ENCODE measurements around the gene PRUNE1. TPM values are rescaled to one million over a fixed set of nuclear protein-coding genes. Genes with fewer than 3 reads are reported as not detected.

PRUNE1 gene
- total and polyA plus RNA-seq, 2 donors (not counting 1 experiment from before 2014, with no cell fraction given) = 6.3 to 16.6 TPM

DNA sequence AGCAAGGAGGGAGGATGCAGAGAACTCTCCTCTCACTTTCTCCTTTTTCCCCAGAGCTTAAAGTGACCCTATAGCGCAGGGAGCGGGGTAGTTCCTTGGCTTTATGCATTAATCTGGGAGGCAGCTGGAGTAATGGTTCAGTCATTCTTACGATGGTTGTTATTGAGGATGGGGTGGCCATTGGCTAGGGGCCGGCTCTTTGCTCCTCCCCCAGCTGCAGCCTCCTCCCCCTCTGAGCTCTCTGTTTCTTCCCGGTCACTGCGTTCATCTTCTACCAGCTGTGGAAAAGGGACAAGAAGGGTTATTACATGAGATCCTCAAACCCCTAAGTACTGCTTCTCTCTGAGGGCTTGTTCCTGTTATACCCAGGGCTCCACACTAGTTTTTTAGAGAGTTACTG, 42.2 kb upstream of the PRUNE1 start:
- Histone ChIP-seq H3K9me3 (ENCODE audit: control insufficient read depth, insufficient read depth, low read depth, low read length) (no peaks in the 10 kb centered on the region), H2AFZ (ENCODE audit: low read length) (no peak overlapping the region), H3K4me2 (ENCODE audit: extremely low read depth, insufficient read depth, low read length) (no peak overlapping the region), H3K27ac (ENCODE audit: insufficient read depth, low read length) (no peak overlapping the region), H3K4me3 (replicated peaks in 1 of 4; ENCODE audit: control extremely low read depth in 1 of 4, insufficient read depth in 1 of 4, low read depth in 3 of 4, low read length in 4 of 4) (no peak overlapping the region), H3K4me1 (ENCODE audit: control insufficient read depth, extremely low read depth, insufficient read depth, low read length) (peaks cover 5% of the 10 kb centered on the region), H3K79me2 (ENCODE audit: control insufficient read depth, insufficient read depth, low read length) (peaks cover 33% of the 10 kb centered on the region), H3K36me3 (ENCODE audit: control insufficient read depth, insufficient read depth, low read length) (peaks cover 37% of the 10 kb centered on the region), H3K27me3 (ENCODE audit: control insufficient read depth, insufficient read depth, low read length) (no peaks in the 10 kb centered on the region), H3K9ac (ENCODE audit: insufficient read depth, low read length) (no peak overlapping the region), H4K20me1 (ENCODE audit: control insufficient read depth, extremely low read depth, insufficient read depth, low read length) (no peaks in the 10 kb centered on the region)
- TF ChIP-seq, protein P1, sequence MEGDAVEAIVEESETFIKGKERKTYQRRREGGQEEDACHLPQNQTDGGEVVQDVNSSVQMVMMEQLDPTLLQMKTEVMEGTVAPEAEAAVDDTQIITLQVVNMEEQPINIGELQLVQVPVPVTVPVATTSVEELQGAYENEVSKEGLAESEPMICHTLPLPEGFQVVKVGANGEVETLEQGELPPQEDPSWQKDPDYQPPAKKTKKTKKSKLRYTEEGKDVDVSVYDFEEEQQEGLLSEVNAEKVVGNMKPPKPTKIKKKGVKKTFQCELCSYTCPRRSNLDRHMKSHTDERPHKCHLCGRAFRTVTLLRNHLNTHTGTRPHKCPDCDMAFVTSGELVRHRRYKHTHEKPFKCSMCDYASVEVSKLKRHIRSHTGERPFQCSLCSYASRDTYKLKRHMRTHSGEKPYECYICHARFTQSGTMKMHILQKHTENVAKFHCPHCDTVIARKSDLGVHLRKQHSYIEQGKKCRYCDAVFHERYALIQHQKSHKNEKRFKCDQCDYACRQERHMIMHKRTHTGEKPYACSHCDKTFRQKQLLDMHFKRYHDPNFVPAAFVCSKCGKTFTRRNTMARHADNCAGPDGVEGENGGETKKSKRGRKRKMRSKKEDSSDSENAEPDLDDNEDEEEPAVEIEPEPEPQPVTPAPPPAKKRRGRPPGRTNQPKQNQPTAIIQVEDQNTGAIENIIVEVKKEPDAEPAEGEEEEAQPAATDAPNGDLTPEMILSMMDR (conservative IDR thresholded peaks at IDR 0.05 in 1 of 2, IDR thresholded peaks at IDR 0.05 in 1 of 2; ENCODE audit: low read depth in 1 of 2, low read length in 2 of 2) = no peak
- no peak for TF ChIP-seq EZH2 (IDR thresholded peaks at IDR 0.05; ENCODE audit: low read length, missing control alignments)
- DNase-seq (ENCODE audit: low read depth in 2 of 2) = no peak

DNA sequence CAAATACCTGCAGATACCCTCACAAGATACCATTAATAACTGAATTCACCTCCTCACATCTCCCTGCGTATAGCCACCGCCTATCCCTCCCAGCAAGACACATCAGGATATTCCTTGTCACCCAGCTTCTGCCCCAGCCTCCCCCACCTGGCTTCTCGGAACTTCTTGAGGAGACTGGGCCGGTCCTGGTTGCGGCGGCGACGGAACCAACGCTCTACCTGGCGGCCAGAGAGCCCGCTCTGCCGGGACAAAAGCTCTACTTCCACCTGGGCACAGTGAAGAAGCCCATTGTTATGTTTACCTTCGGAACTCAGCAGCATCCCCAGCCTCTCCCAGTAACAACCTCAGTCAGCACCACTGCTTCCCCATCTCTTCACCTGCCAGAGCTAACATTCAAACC, 40.3 kb upstream of the PRUNE1 start:
- H4K20me1 ChIP-seq (ENCODE audit: control insufficient read depth, extremely low read depth, insufficient read depth, low read length) = no peaks in the 10 kb centered on the region
- peaks cover 51% of the 10 kb centered on the region for H3K79me2 ChIP-seq (ENCODE audit: control insufficient read depth, insufficient read depth, low read length)
- H3K27ac ChIP-seq (ENCODE audit: insufficient read depth, low read length) = no peak overlapping the region
- H2AFZ ChIP-seq (ENCODE audit: low read length) = no peak overlapping the region
- no peak overlapping the region for H3K9ac ChIP-seq (ENCODE audit: insufficient read depth, low read length)
- no peaks in the 10 kb centered on the region for H3K27me3 ChIP-seq (ENCODE audit: control insufficient read depth, insufficient read depth, low read length)
- peaks cover 37% of the 10 kb centered on the region for H3K36me3 ChIP-seq (ENCODE audit: control insufficient read depth, insufficient read depth, low read length)
- H3K4me3 ChIP-seq (replicated peaks in 1 of 4; ENCODE audit: control extremely low read depth in 1 of 4, insufficient read depth in 1 of 4, low read depth in 3 of 4, low read length in 4 of 4) = no peak overlapping the region
- TF ChIP-seq EZH2 (IDR thresholded peaks at IDR 0.05; ENCODE audit: low read length, missing control alignments) = no peak
- TF ChIP-seq, protein P1 (conservative IDR thresholded peaks at IDR 0.05 in 1 of 2, IDR thresholded peaks at IDR 0.05 in 1 of 2; ENCODE audit: low read depth in 1 of 2, low read length in 2 of 2) = no peak
- no peak for DNase-seq (ENCODE audit: low read depth in 2 of 2)
- H3K4me2 ChIP-seq (ENCODE audit: extremely low read depth, insufficient read depth, low read length) = no peak overlapping the region
- H3K9me3 ChIP-seq (ENCODE audit: control insufficient read depth, insufficient read depth, low read depth, low read length) = no peaks in the 10 kb centered on the region
- H3K4me1 ChIP-seq (ENCODE audit: control insufficient read depth, extremely low read depth, insufficient read depth, low read length) = peaks cover 18% of the 10 kb centered on the region

DNA sequence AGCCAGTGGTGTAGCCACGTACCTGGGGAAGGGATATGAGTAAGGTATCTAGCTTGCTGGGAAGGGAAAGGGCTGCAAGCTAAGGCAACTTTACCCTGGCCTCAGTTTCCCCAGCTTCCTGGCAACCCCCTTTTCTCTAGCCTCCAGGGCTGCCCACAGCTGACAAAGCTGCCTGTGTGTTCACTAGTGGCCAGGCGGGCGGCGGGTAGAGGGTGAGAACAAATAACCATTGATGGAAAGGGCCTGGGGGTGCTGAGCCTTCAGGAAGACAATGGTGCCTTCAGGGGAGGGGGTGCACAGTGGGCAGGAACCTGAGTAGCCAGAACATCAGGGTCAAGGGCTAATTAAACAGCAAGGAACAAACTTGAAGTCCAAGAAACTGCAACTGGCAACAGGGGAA, 39.8 kb upstream of the PRUNE1 start:
- Histone ChIP-seq H4K20me1 (ENCODE audit: control insufficient read depth, extremely low read depth, insufficient read depth, low read length) (no peaks in the 10 kb centered on the region), H3K9me3 (ENCODE audit: control insufficient read depth, insufficient read depth, low read depth, low read length) (no peaks in the 10 kb centered on the region), H3K36me3 (ENCODE audit: control insufficient read depth, insufficient read depth, low read length) (peaks cover 35% of the 10 kb centered on the region), H3K9ac (ENCODE audit: insufficient read depth, low read length) (no peak overlapping the region), H3K4me1 (ENCODE audit: control insufficient read depth, extremely low read depth, insufficient read depth, low read length) (peaks cover 21% of the 10 kb centered on the region), H3K27ac (ENCODE audit: insufficient read depth, low read length) (no peak overlapping the region), H3K4me3 (replicated peaks in 1 of 4; ENCODE audit: control extremely low read depth in 1 of 4, insufficient read depth in 1 of 4, low read depth in 3 of 4, low read length in 4 of 4) (no peak overlapping the region), H3K79me2 (ENCODE audit: control insufficient read depth, insufficient read depth, low read length) (peaks cover 56% of the 10 kb centered on the region), H3K27me3 (ENCODE audit: control insufficient read depth, insufficient read depth, low read length) (no peaks in the 10 kb centered on the region), H2AFZ (ENCODE audit: low read length) (no peak overlapping the region), H3K4me2 (ENCODE audit: extremely low read depth, insufficient read depth, low read length) (no peak overlapping the region)
- DNase-seq (ENCODE audit: low read depth in 2 of 2) = no peak
- no peak for TF ChIP-seq EZH2 (IDR thresholded peaks at IDR 0.05; ENCODE audit: low read length, missing control alignments)
- TF ChIP-seq, protein P1 (conservative IDR thresholded peaks at IDR 0.05 in 1 of 2, IDR thresholded peaks at IDR 0.05 in 1 of 2; ENCODE audit: low read depth in 1 of 2, low read length in 2 of 2) = no peak
